ENCODE data around the gene MYH15. TPM values are rescaled to one million over a fixed set of nuclear protein-coding genes. Genes with fewer than 3 reads are reported as not detected.

The MYH15 gene
- total RNA-seq, 6 experiments from 2014 or later = 0.19 to 0.59 (median 0.31) TPM

GRCh38 chr3:108345492-108346205, 164.7 kb downstream of the MYH15 start:
- no peak overlapping the region for H3K27ac Mint-ChIP-seq
- peaks cover 6% of the 10 kb centered on the region for H3K27me3 Mint-ChIP-seq (ENCODE audit: insufficient read depth)
- no peaks in the 10 kb centered on the region for H3K9me3 Mint-ChIP-seq
- no peaks in the 10 kb centered on the region for H3K36me3 Mint-ChIP-seq (ENCODE audit: low read depth)
- no peak for TF ChIP-seq CTCF (IDR thresholded peaks at IDR 0.05)
- no peak for DNase-seq
- H3K4me1 Mint-ChIP-seq (ENCODE audit: low read depth) = peaks cover 7% of the 10 kb centered on the region; the same call in 1 of the 2 replicates
- H3K4me3 Mint-ChIP-seq = no peak overlapping the region

GRCh38 chr3:108343491-108343890, 166.9 kb downstream of the MYH15 start:
- Mint-ChIP-seq H3K9me3 (no peaks in the 10 kb centered on the region), H3K36me3 (ENCODE audit: low read depth) (no peaks in the 10 kb centered on the region), H3K27me3 (ENCODE audit: insufficient read depth) (peaks cover 4% of the 10 kb centered on the region), H3K4me1 (ENCODE audit: low read depth) (peaks cover 7% of the 10 kb centered on the region; the same call in 1 of the 2 replicates), H3K27ac (no peak overlapping the region), H3K4me3 (no peak overlapping the region)
- no peak for TF ChIP-seq CTCF (IDR thresholded peaks at IDR 0.05)
- DNase-seq = no peak

GRCh38 chr3:108342837-108343486, 167.4 kb downstream of the MYH15 start:
- peaks cover 4% of the 10 kb centered on the region for H3K27me3 Mint-ChIP-seq (ENCODE audit: insufficient read depth)
- no peaks in the 10 kb centered on the region for H3K9me3 Mint-ChIP-seq
- H3K27ac Mint-ChIP-seq = no peak overlapping the region
- H3K4me3 Mint-ChIP-seq = no peak overlapping the region
- DNase-seq = peak; percentile 4
- peaks cover 7% of the 10 kb centered on the region; the same call in 1 of the 2 replicates for H3K4me1 Mint-ChIP-seq (ENCODE audit: low read depth)
- no peak for TF ChIP-seq CTCF (IDR thresholded peaks at IDR 0.05)
- H3K36me3 Mint-ChIP-seq (ENCODE audit: low read depth) = no peaks in the 10 kb centered on the region

- no peak for DNase-seq
- no peak overlapping the region for H3K4me3 Mint-ChIP-seq
- H3K9me3 Mint-ChIP-seq = no peaks in the 10 kb centered on the region
- no peaks in the 10 kb centered on the region for H3K36me3 Mint-ChIP-seq (ENCODE audit: low read depth)
- peaks cover 4% of the 10 kb centered on the region for H3K27me3 Mint-ChIP-seq (ENCODE audit: insufficient read depth)
- no peak overlapping the region for H3K27ac Mint-ChIP-seq
- no peak for TF ChIP-seq CTCF (IDR thresholded peaks at IDR 0.05)
- H3K4me1 Mint-ChIP-seq (ENCODE audit: low read depth) = peaks cover 7% of the 10 kb centered on the region; the same call in 1 of the 2 replicates
Measured at GRCh38 chr3:108341911-108342310, 168.5 kb downstream of the MYH15 start.

- Mint-ChIP-seq H3K4me1 (ENCODE audit: low read depth) (peaks cover 7% of the 10 kb centered on the region; the same call in 1 of the 2 replicates), H3K36me3 (ENCODE audit: low read depth) (no peaks in the 10 kb centered on the region), H3K27me3 (ENCODE audit: insufficient read depth) (no peaks in the 10 kb centered on the region; the same call in 1 of the 2 replicates), H3K9me3 (no peaks in the 10 kb centered on the region), H3K4me3 (no peak overlapping the region), H3K27ac (no peak overlapping the region)
- no peak for DNase-seq
- TF ChIP-seq CTCF (IDR thresholded peaks at IDR 0.05) = no peak
Measured at GRCh38 chr3:108338901-108339545, 171.4 kb downstream of the MYH15 start.

Measured in HFFc6 (cell line).